BLaER1 treated with 17β-estradiol and CSF1 and Interleukin-3, amounts not matched to agents 10 nM and 100 nM (cell line): Measurements from ENCODE around the gene AVPI1.
"Not testable (repeated sequence)": the region's sequence is repeated elsewhere in the genome, so short reads cannot be mapped to it uniquely, and the experiment has no call there.

Experiments
- H3K27ac ChIP-seq, 11 experiments: shearing (Covaris generic); formaldehyde crosslinking; 2 replicates each; pipeline ENCODE4 v1.8.1; 2022
- H3K27me3 ChIP-seq, 11 experiments: shearing (Covaris generic); formaldehyde crosslinking; 2 replicates each; pipeline ENCODE4 v1.8.1; 2022
- H3K36me3 ChIP-seq, 11 experiments: shearing (Covaris generic); formaldehyde crosslinking; 2 replicates each; pipeline ENCODE4 v1.8.1; 2022
- H3K4me1 ChIP-seq, 10 experiments: shearing (Covaris generic); formaldehyde crosslinking; 2 replicates each; pipeline ENCODE4 v1.8.1; 2022
- H3K4me2 ChIP-seq, 11 experiments: shearing (Covaris generic); formaldehyde crosslinking; 2 replicates each; pipeline ENCODE4 v1.8.1; 2022
- H3K4me3 ChIP-seq, 10 experiments: shearing (Covaris generic); formaldehyde crosslinking; 2 replicates each; pipeline ENCODE4 v1.8.1; 2022
- H3K9ac ChIP-seq, 11 experiments: shearing (Covaris generic); formaldehyde crosslinking; 2 replicates each; pipeline ENCODE4 v1.8.1; 2022
- H3K9me3 ChIP-seq, 11 experiments: shearing (Covaris generic); formaldehyde crosslinking; replicated peaks in 1 of 11; 2 replicates each; pipeline ENCODE4 v1.8.1; 2022
- H4K20me1 ChIP-seq, 11 experiments: shearing (Covaris generic); formaldehyde crosslinking; 2 replicates each; pipeline ENCODE4 v1.8.1; 2022
- Cebpa-rat ChIP-seq, 11 experiments: shearing (Covaris generic); IDR thresholded peaks; 2 replicates each; pipeline ENCODE4 v1.8.1; 2022

Gene AVPI1

DNA sequence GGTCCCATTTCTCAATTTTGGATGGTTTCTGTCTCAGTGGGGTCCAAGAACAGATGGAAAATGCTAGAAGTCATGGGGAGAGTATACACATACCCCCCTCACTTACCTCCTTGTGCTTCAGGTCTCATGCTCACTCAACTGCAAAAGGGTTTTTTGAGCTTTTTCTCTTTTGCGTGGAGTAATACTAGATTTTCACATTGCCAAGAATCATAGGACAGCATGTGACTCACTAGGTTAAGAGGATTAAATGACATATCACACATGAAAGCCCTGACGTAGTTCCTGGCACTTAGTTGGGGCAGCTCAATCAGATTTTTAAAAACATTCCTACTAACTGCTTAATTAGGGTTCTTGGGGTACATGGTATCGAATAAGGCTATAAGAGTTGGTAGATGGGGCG, 42.1 kb downstream of the AVPI1 start:
- H3K9ac ChIP-seq, result no peak overlapping the region
- H4K20me1 ChIP-seq, result peaks cover 0 to 15% (median 6%) of the 10 kb centered on the region in 11 experiments; a peak in 7 of 22 replicates
- no peak overlapping the region for H3K4me3 ChIP-seq
- peaks cover 13 to 62% (median 23%) of the 10 kb centered on the region in 10 experiments; a peak in 19 of 20 replicates for H3K4me1 ChIP-seq
- peaks cover 0 to 11% (median 6%) of the 10 kb centered on the region in 11 experiments; a peak in 10 of 22 replicates for H3K9me3 ChIP-seq
- no peak overlapping the region for H3K27ac ChIP-seq
- no peak for TF ChIP-seq Cebpa-rat (IDR thresholded peaks at IDR 0.05)
- H3K27me3 ChIP-seq, result no peaks in the 10 kb centered on the region
- 0 out of 22 replicates have a peak overlapping the region, but pooled peaks of 1 of the 11 experiments have one; percentile 3 for H3K4me2 ChIP-seq
- H3K36me3 ChIP-seq, result peaks cover 6 to 35% (median 12%) of the 10 kb centered on the region in 11 experiments; a peak in 14 of 22 replicates

DNA sequence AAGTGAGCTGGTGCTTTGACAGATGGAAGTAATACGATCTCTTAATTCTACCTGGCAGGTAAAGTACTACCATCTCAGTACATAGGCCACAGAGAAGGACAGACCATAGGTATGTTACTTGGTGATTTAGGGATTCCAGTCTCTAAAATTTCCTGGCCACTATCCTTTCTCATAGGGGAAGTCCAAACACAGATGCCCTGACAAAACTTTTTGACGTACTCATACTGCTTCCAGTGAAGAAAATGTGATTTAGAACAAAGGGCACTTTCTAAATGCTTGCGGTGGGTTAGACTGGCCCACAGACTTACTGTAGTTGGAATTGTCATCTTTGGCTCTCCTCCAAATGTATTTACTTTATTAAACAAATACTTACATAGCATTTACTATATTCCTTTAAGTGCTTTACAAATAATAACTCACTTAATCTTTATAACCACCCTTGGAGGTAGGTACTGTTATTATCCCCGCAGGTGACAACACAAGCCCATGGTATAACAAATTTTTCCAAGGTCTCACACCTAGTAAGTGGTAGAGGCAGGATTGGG, 43.5 kb downstream of the AVPI1 start:
- peaks cover 0 to 11% (median 6%) of the 10 kb centered on the region in 11 experiments; a peak in 10 of 22 replicates for H3K9me3 ChIP-seq

DNA sequence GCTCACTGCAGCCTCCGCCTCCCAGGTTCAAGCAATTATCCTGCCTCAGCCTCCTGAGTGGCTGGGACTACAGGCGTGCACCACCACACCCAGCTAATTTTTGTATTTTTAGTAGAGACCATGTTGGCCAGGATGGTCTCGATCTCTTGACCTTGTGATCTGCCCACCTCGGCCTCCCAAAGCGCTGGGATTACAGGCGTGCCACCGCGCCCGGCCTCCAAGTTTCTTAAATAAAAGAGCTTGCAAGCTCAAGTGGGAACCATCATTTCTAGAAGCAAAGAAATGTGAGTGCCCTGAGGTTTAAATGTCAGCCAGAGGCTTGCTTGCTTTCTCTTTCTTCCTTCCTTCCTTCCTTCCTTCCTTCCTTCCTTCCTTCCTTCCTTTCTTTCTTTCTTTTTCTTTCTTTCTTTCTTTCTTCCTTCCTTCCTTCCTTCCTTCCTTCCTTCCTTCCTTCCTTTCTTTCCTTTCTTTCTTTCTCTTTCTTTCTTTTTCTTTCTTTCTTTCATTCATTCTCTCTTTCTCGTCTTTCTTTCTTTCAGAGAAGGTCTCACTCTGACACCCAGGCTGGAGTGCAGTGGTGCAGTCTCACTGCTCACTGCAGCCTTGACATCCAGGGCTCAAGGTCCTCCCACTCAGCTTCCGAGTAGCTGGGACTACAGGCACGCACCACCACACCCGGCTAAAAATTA, 44.4 kb downstream of the AVPI1 start:
- H3K36me3 ChIP-seq, result peaks cover 6 to 35% (median 12%) of the 10 kb centered on the region in 11 experiments; a peak in 14 of 22 replicates
- H3K4me3 ChIP-seq, result peak overlapping the region in 5 of 10 experiments; percentile 80 to 83 (median 82); a peak in 7 of 20 replicates
- H3K9ac ChIP-seq, result peak overlapping the region in 2 of 11 experiments; percentile 92 to 94; a peak in 4 of 22 replicates
- not testable (repeated sequence) for H3K27me3 ChIP-seq, H3K9me3 ChIP-seq
- H3K27ac ChIP-seq, result 0 out of 22 replicates have a peak overlapping the region, but pooled peaks of 1 of the 11 experiments have one; percentile 3
- peaks cover 13 to 47% (median 16%) of the 10 kb centered on the region in 10 experiments; a peak in 17 of 20 replicates for H3K4me1 ChIP-seq
- H3K4me2 ChIP-seq, result peak overlapping the region; percentile 63 to 85 (median 74); a peak in 21 of 22 replicates
- peaks cover 0 to 15% (median 6%) of the 10 kb centered on the region in 11 experiments; a peak in 7 of 22 replicates for H4K20me1 ChIP-seq

More for the DNA sequence above, 43.5 kb downstream of the AVPI1 start:
- TF ChIP-seq Cebpa-rat (IDR thresholded peaks at IDR 0.05), result no peak
- peak overlapping the region in 3 of 11 experiments; percentile 68 to 82 (median 74); a peak in 5 of 22 replicates for H3K4me2 ChIP-seq
- H3K4me3 ChIP-seq, result peak overlapping the region in 1 of 10 experiments; percentile 80; a peak in 1 of 20 replicates
- peaks cover 0 to 15% (median 6%) of the 10 kb centered on the region in 11 experiments; a peak in 7 of 22 replicates for H4K20me1 ChIP-seq
- H3K9ac ChIP-seq, result 0 out of 22 replicates have a peak overlapping the region, but pooled peaks of 1 of the 11 experiments have one; percentile 25
- H3K36me3 ChIP-seq, result peaks cover 6 to 35% (median 12%) of the 10 kb centered on the region in 11 experiments; a peak in 14 of 22 replicates
- H3K4me1 ChIP-seq, result peaks cover 13 to 52% (median 17%) of the 10 kb centered on the region in 10 experiments; a peak in 19 of 20 replicates
- 0 out of 22 replicates have a peak overlapping the region, but pooled peaks of 1 of the 11 experiments have one; percentile 3 for H3K27ac ChIP-seq
- H3K27me3 ChIP-seq, result no peaks in the 10 kb centered on the region

DNA sequence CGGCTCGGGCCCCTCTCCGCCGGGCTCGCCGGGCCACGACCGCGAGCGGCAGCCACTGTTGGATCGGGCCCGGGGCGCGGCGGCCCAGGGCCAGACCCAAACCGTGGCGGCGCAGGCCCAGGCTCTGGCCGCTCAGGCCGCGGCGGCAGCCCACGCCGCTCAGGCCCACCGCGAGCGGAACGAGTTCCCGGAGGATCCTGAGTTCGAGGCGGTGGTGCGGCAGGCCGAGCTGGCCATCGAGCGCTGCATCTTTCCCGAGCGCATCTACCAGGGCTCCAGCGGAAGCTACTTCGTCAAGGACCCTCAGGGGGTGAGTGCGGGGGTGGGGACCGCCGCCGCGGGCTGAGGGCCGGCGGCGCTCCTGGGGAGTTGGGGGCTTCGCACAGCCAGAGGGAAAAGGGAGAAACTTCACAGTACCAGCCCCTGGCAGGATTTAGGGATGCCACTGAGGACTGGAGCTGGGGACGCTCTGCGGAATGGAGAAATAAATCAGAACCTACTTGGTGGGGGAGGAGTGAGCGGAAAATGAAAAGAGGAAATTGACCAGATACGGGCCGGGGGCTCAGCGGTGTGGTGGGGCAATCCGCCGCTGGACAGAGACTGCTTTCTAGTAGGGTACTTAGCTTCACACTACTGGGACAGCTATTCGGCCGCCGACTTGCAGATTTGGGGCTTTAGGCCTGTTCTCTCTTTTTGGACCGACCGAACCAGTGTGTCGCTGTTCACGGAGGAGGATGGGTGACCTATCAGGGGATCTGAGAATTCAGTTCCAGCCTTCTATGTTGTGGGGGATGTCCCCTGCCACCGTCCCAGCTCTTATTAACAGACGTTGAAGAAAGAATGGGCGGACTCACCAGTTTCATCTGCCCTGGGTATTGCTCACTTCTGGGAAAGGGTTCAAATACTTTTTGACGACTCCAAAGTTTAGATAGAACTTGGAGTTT, 45.9 kb downstream of the AVPI1 start:
- Histone ChIP-seq H3K9me3 (peaks cover 0 to 9% (median 0%) of the 10 kb centered on the region in 11 experiments; a peak in 7 of 22 replicates), H3K27ac (peak overlapping the region; percentile 72 to 92 (median 81))
- no peak for TF ChIP-seq Cebpa-rat (IDR thresholded peaks at IDR 0.05)

DNA sequence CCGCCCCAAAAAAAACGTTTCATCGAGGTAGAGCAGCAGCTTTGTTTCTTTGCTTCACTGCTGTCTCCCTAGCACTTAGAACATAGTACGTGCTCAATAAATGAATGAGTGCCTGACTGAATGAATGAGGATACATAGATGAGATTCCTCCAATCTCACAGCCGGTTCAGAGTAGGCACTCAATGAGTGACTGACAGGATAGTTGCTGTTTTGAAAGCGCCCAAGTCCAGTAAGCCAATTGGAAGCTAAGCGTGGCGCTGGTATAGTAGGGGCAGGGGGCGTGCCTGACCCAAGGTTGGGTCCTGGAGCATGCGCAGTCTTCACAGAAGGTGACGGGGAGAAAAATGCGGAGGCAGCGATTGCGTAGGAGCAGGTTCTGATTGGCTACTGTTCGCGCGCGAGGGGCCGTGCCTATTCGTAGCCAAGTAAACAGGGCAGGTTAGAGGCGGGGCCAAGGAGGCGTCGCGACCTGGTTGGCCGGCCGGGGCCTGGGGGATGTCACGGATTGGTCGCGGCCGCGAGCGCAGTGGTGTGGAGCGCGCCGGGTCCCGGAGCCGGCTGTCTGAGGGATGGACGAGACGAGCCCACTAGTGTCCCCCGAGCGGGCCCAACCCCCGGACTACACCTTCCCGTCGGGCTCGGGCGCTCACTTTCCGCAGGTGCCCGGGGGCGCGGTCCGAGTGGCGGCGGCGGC, 46.7 kb downstream of the AVPI1 start, which contains the start of gene PI4K2A:
Gene PI4K2A, plus strand, starts transcription at position 498 of the 694 bp plus-strand sequence. Its CDS starts 72 bp downstream, at position 570.
- Histone ChIP-seq H3K27ac (peak within 1 kb of the TSS; percentile 72 to 92 (median 81)), H3K27me3 (no peaks in the 10 kb centered on the region), H3K9ac (peak within 1 kb of the TSS; percentile 75 to 94 (median 86)), H3K9me3 (peaks cover 0 to 9% (median 0%) of the 10 kb centered on the region in 11 experiments; a peak in 7 of 22 replicates), H3K4me2 (peak within 1 kb of the TSS; percentile 63 to 85 (median 74)), H3K4me3 (peak within 1 kb of the TSS; percentile 78 to 85 (median 82)), H3K4me1 (peaks cover 13 to 28% (median 14%) of the 10 kb centered on the region in 10 experiments; a peak in 16 of 20 replicates), H3K36me3 (peaks cover 6 to 19% (median 12%) of the 10 kb centered on the region in 11 experiments; a peak in 14 of 22 replicates), H4K20me1 (peaks cover 0 to 15% (median 6%) of the 10 kb centered on the region in 11 experiments; a peak in 7 of 22 replicates)
- no peak for TF ChIP-seq Cebpa-rat (IDR thresholded peaks at IDR 0.05)

More for the DNA sequence above, 45.9 kb downstream of the AVPI1 start:
- Histone ChIP-seq H3K4me1 (peaks cover 13 to 33% (median 15%) of the 10 kb centered on the region in 10 experiments; a peak in 16 of 20 replicates), H4K20me1 (peaks cover 0 to 15% (median 6%) of the 10 kb centered on the region in 11 experiments; a peak in 7 of 22 replicates), H3K36me3 (peaks cover 6 to 23% (median 12%) of the 10 kb centered on the region in 11 experiments; a peak in 14 of 22 replicates), H3K4me2 (peak overlapping the region; percentile 63 to 85 (median 74)), H3K4me3 (peak overlapping the region; percentile 78 to 85 (median 82)), H3K27me3 (no peaks in the 10 kb centered on the region), H3K9ac (peak overlapping the region; percentile 75 to 94 (median 86))

DNA sequence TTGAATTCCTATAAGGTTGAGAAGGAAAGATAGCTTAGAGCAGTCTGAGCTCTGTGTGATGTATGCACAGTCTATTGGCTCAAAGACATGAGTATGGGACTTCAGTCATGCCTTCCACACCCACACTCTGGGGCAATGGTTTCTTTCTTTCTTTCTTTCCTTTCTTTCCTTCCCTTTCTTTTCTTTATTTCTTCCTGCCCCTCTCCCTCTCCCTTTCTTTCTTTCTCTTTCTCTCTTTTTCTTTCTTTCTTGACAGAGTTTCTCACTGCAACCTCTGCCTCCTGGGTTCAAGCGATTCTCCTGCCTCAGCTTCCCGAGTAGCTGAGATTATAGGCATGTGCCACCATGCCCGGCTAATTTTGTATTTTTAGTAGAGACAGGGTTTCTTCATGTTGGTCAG, 48.0 kb downstream of the AVPI1 start:
- H3K9ac ChIP-seq, H3K4me3 ChIP-seq, H3K36me3 ChIP-seq, H3K27me3 ChIP-seq, H3K27ac ChIP-seq, H3K9me3 ChIP-seq, H3K4me2 ChIP-seq: not testable (repeated sequence)
- Histone ChIP-seq H3K4me1 (peaks cover 13 to 24% (median 14%) of the 10 kb centered on the region in 10 experiments; a peak in 16 of 20 replicates), H4K20me1 (peaks cover 0 to 15% (median 6%) of the 10 kb centered on the region in 11 experiments; a peak in 7 of 22 replicates)

DNA sequence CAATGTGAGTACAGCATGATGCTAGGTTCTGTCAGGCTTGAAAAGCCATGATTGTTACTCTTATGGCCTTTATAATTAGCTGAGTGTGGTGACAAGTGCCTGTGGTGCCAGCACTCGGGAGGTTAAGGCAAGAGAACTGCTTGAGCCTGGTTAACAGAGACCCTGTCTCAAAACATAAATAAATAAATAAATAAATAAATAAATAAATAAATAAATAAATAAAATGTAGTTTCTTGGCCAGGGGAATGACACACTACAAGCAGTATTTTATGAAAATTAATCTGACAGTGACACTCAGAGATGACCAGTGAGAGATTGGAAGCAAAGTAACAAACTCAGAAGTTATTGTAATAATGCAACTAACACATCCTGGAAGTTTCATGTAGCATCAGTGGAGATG, 51.5 kb downstream of the AVPI1 start:
- Histone ChIP-seq H3K4me3 (no peak overlapping the region), H3K27me3 (no peaks in the 10 kb centered on the region), H3K4me1 (peaks cover 0 to 6% (median 0%) of the 10 kb centered on the region in 10 experiments; a peak in 2 of 20 replicates), H3K9ac (no peak overlapping the region), H3K27ac (no peak overlapping the region), H3K4me2 (no peak overlapping the region), H4K20me1 (no peaks in the 10 kb centered on the region), H3K9me3 (peaks cover 0 to 13% (median 10%) of the 10 kb centered on the region in 11 experiments; a peak in 11 of 22 replicates), H3K36me3 (no peaks in the 10 kb centered on the region)
- no peak for TF ChIP-seq Cebpa-rat (IDR thresholded peaks at IDR 0.05)
